B cell (primary cell): Measurements from ENCODE around the gene CAPNS2.

Source experiments
- CTCF ChIP-seq: fragments of 200-600 bp; IDR thresholded peaks from one replicate; pipeline ENCODE4 v1.8.0; 2022; ENCODE audit warnings: antibody characterized with exemption, mild to moderate bottlenecking
- EZH2 ChIP-seq: IDR thresholded peaks from 2 replicates; pipeline ENCODE4 v1.6.1; 2012; ENCODE audit warnings: borderline replicate concordance, low read depth, mild to moderate bottlenecking, moderate library complexity, low read length; ENCODE audit not compliant: insufficient read depth, poor library complexity, severe bottlenecking

- no peak for TF ChIP-seq CTCF
- no peak for TF ChIP-seq EZH2
Measured at GRCh38 chr16:55575496-55575895, 9.0 kb downstream of the CAPNS2 start.
